GM21381 (cell line): ENCODE measurements around the gene CACNA1D.

ENCODE experiments used
- ATAC-seq: cut with Tn5 transposase; IDR thresholded peaks from one replicate; pipeline ENCODE4 v1.9.1; 2021; ENCODE audit warnings: mild to moderate bottlenecking, moderate library complexity; ENCODE audit not compliant: unreplicated experiment

The CACNA1D gene

DNA sequence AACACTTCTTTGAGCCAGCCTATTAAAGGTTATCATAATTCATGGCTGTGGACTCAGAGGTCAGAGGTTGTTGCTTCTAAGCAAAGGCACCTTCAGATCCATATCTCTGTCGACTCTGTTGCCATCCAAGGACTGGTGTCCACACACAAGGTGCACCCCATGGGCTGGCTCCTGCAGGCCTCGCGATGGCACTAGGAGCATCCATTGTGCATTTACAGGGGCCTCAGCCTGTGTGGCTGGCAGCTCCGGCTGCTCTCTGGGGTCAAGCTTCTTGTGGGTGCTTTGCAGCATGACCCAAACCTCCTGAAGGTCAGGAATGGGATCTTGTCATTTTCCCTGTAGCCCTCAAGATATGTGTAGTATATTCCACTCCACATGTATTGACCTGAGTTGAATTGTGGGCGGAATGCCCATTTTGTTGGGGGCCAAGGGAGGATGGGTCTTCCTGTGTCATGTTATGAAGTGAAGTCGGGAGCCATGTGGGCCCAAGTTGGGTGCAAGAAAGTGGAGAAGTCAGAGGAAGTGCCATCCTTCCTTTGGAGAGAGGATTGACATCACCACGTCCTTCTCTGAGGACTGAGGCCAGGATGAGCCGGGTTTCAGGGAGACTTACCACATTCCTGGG is 308.0 kb downstream of the CACNA1D start:
- no peak for ATAC-seq

GRCh38 chr3:53803124-53803815 is 308.9 kb downstream of the CACNA1D start:
- ATAC-seq, result no peak

DNA sequence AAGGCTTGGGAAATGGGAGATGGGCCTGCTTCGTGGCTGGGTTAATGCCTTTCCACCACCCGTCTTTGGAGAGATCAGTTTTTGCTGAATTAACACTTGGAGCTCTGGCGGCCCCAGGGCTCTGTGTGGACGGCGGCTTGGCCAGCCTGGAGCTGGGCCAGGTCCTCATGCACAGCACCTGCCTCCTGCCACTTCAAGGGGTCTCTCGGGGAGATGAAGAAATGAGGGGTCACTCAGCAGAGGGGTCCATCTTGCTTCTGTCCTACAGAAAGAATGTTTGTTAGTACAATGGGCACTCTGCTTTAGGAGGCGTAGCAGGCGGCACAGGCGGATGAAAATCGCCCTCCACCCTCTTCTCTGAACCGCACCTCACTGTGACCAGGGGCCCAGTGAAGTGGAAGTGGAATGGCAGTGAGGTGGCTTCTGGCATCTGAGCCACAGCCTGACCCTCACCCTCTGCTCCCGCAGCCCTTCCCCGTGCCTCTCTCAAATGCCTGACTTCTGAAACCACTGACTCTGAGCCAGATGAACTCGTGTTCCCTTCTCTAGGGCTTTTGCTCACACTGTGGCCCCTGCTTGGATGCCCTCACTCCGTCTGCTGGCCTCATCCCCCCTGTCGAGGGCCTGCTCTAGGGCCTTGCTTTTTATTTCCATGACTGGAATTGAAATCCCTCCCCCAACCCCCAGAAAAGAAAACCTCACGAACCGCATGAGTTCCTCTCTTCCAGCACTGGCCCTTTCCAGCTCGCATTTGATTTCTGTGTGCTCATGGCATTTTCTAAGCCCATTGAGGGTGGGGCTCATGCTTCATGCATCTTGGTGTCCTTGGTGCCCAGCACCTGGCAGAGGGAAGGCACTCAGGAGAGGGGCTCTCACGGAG is 309.6 kb downstream of the CACNA1D start:
- ATAC-seq, result no peak

- ATAC-seq, result no peak
Measured at GRCh38 chr3:53804697-53805462, 310.5 kb downstream of the CACNA1D start.

- no peak for ATAC-seq
Measured at GRCh38 chr3:53805463-53806159, 311.2 kb downstream of the CACNA1D start.

DNA sequence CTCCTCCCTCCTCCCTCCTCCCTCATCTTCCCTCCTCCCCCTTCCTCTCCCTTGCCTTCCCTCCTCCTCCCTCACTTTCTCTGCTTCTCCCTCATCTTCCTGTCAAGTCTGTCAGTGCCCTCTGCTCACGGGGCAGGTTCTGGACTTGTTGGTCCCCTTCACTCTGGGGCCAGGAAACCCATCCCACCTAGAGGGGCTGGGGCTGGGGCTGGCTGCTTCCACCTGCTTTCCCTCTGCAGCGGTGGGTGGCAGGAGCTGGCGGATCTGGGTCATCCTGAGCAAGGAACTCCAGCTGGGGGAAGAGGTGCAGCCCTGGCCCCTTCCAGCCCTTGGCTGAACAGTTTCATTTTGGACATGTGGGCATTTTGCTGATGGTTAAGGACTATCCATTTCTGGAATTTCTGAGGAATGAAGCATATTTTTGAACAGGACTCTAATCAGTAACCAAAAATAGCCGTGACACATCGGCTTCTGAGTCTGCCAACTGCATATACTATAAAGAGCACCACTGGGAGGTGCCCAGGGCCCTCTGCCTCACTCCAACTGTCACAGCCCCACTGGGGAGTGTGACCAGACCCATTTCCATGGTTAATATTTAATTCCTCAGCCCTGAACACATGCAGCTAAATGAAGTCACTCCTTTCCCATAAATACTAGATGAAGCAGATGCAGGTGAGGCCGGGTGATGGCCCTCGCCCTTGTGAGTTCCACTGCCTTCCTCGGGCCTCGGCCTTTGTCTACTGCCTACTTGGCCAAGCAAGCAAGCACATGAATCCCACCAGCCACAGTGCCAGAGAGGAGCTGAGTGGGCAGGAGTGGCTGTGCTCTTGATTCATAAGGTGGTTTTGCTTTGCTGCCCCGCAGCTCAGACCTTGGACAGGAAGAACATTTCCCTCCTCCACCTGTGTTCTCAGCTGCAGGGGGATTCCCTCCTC is 312.0 kb downstream of the CACNA1D start:
- no peak for ATAC-seq

DNA sequence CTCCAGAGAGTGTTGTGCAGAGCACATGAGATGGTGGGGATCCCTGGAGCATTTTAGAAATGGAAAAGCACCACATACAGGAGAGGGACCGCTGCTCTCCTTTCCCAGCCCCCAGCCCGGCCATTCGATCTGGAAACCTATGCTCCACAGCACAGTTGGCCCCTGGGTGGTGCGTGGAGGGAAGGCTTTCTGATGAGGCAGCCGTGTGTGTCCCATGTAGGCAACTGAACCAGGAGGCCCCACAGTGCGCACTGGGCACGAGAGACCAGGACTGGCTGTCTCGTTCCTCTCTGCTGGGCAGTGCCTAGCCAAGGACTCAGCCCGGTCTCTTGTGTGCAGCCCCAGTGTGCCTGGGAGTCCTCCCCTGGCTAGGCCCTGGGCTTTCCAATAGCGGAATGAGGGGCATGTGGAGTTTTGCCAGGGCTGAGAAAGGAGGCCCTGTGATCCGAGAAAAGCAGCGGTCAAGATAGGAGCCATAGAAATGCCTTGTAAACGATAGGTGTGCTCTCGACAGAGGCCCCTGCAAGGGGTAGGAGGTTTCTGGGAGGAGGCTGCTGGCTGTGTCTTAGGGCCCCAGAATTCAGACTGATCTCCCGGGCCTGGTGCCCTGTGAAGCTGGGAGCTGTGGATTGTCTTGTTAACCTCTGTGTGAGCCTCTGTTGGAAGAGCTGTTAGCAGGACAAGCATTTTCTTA is 312.9 kb downstream of the CACNA1D start:
- no peak for ATAC-seq

DNA sequence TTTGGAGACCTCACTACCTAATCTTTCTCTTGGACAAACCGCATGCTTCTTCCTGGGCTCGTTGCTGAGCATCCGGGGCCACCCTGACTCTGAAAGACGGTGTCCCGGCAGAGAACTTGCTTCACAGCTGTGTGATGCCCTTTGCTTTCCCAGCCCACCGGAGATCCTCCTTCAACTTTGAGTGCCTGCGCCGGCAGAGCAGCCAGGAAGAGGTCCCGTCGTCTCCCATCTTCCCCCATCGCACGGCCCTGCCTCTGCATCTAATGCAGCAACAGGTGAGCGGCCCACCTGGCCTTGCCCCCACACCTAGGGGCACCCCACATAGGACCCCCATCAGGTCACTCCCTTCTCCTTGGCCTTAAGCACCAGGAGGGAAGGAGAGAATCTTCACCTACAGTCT is 314.1 kb downstream of the CACNA1D start:
- no peak for ATAC-seq

- ATAC-seq, result no peak
Measured at GRCh38 chr3:53809267-53809666, 314.9 kb downstream of the CACNA1D start.

GRCh38 chr3:53809764-53810400 is 315.5 kb downstream of the CACNA1D start:
- no peak for ATAC-seq

DNA sequence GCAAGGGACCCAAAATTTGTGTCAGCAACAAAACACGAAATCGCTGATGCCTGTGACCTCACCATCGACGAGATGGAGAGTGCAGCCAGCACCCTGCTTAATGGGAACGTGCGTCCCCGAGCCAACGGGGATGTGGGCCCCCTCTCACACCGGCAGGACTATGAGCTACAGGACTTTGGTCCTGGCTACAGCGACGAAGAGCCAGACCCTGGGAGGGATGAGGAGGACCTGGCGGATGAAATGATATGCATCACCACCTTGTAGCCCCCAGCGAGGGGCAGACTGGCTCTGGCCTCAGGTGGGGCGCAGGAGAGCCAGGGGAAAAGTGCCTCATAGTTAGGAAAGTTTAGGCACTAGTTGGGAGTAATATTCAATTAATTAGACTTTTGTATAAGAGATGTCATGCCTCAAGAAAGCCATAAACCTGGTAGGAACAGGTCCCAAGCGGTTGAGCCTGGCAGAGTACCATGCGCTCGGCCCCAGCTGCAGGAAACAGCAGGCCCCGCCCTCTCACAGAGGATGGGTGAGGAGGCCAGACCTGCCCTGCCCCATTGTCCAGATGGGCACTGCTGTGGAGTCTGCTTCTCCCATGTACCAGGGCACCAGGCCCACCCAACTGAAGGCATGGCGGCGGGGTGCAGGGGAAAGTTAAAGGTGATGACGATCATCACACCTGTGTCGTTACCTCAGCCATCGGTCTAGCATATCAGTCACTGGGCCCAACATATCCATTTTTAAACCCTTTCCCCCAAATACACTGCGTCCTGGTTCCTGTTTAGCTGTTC is 316.9 kb downstream of the CACNA1D start:
- ATAC-seq, result no peak

DNA sequence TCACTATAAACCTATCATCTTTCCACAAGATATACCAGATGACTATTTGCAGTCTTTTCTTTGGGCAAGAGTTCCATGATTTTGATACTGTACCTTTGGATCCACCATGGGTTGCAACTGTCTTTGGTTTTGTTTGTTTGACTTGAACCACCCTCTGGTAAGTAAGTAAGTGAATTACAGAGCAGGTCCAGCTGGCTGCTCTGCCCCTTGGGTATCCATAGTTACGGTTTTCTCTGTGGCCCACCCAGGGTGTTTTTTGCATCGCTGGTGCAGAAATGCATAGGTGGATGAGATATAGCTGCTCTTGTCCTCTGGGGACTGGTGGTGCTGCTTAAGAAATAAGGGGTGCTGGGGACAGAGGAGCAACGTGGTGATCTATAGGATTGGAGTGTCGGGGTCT is 318.0 kb downstream of the CACNA1D start:
- ATAC-seq, result no peak

GRCh38 chr3:53813229-53813628 is 318.8 kb downstream of the CACNA1D start:
- no peak for ATAC-seq

DNA sequence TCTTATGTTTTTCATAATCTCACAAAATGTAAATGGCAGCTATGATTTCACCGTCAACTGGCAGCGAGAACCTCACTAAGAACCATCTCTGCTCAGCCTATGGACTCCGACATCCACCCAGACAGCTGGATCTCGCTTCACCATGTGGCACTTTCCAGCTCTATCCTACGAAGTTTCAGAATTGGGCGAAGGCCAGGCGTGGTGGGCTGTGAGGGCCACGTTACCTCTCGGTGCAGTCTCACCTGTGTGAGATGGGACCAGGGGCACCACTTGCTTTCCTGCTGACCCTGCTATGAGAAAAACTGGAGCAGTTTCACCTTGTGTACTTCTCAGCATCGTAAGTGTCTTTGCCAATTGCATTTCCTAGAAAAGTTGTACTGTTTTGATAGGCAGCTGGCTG is 319.5 kb downstream of the CACNA1D start:
- no peak for ATAC-seq

DNA sequence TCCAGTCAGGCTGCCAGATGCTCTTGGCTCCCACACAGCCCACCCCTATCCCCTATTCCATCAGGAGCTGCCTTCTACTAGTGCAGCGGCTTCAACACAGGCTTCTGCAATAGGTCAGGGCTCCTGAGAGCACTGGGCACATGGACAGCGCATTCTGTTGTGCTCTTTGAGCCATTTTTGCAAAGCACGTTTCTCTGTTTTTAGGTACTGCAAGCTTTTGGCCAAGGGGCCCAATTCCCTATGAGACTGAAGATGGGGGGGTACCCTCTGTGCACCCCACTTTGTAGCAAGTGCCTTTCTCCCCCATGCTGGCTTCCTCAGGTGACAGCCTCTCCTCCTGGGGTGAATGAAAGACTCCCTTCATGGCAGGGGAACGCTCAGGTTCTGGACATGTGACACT is 320.7 kb downstream of the CACNA1D start:
- no peak for ATAC-seq

DNA sequence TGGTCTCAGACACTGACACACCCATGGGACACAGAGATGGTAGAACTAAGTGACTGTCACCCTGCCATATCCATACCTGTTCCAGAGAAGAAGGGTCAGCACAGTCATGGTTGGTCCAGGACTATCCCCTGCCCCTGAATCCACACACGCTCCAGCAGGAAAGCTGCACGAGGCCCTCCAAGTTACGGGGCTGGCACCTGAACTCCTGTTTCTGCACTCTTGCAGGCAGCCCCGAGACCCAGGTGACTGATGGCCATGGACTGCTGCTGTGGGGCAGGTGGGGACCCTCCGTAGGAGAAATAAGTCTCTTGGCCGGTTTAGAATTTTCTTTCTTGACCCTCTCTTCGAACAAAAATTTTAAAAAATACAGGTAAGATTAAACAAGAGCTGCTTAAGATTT is 321.2 kb downstream of the CACNA1D start:
- no peak for ATAC-seq

DNA sequence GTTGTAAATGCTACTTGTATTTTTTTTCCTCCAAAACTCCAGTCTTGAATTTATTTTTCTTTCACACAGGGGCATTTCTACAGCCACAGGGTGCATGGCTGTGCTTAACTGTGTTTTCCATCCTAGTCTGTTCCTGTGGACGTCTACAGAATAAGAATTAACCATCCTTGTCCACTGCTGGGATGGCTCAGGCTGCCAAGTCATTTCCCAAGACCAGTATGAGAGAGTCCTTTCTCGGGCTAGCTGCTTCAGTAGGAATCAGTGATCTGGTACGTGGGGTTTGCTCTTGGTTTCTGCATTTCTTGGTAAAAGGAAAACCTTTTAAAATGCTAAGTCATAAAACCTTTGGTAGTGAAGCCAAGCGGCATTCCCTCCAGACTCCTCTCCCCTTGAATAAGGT is 322.0 kb downstream of the CACNA1D start:
- ATAC-seq, result no peak

DNA sequence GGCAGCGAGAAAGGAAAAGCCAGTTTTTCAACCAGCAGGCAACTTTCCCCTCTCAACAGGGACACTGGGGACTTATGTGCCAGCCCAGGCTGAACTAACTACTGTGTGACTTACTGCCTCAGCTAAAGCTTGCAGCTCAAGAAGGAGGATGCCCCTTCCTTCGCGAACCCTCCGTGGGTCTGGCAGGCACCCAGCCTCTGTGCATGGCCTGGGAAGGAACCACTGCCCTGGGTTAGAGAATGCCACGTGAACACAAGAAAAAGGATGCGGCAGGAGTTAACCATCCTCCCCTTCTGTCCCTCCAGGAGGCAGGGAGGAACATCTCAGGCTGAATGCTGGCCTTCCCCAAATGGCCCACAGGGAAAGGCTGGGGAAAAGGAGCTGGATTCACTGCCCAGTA is 322.8 kb downstream of the CACNA1D start:
- no peak for ATAC-seq
